ENCODE data around the gene LINGO1. TPM values are rescaled to one million over a fixed set of nuclear protein-coding genes. Genes with fewer than 3 reads are reported as not detected.
A peak's percentile ranks its signal among the peaks of the same experiment; 100 is the strongest.

The LINGO1 gene
- total RNA-seq, 2 experiments from 2014 or later = not detected

DNA sequence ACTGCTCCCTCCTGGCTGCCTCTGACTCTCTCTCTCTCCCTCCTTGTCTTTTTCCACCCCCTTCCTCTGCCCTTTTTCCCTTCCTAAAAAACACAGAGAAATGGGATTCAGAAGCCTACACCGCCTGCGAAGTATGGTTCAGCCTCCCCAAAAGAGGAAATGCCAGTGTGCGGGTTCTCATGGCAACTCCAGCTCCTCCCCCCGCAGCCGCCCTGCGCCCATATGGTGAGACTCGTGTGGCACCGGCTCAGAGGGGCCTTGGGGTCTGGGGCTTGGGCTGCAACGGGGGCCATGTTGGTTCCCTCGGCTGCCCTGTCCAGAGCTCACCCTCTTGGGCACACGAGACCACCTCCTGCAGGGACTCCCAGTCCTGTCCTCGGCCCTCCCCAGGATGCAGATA lies 23.6 kb upstream of the LINGO1 start:
- Histone ChIP-seq H3K79me2 (ENCODE audit: insufficient read depth, low read depth, low read length) (no peaks in the 10 kb centered on the region), H2AFZ (ENCODE audit: low read length) (no peak overlapping the region), H3K4me3 (ENCODE audit: low read depth, low read length, poor library complexity, severe bottlenecking) (no peak overlapping the region), H4K20me1 (ENCODE audit: insufficient read depth, low read length) (no peaks in the 10 kb centered on the region), H3K4me2 (ENCODE audit: low read length) (no peak overlapping the region), H3K9me3 (ENCODE audit: low read length) (no peaks in the 10 kb centered on the region), H3K9me2 (ENCODE audit: insufficient read depth, low read length) (no peaks in the 10 kb centered on the region), H3K27ac (ENCODE audit: low read depth, low read length, poor library complexity, severe bottlenecking) (no peak overlapping the region), H3K4me1 (ENCODE audit: insufficient read depth, low read length, poor library complexity, severe bottlenecking) (no peaks in the 10 kb centered on the region), H3K36me3 (ENCODE audit: insufficient read depth, low read length) (no peaks in the 10 kb centered on the region)
- POLR2A ChIA-PET = no interaction called here
- intact Hi-C loops (cut with micrococcal nuclease; ENCODE audit: unreplicated experiment) = no loop called here
- DNase-seq (ENCODE audit: low spot score) = no peak
- CTCF ChIA-PET (ENCODE audit: unreplicated experiment) = interaction anchor here (0.6 kb wide), 1 partner anchor 10 kb away, joined by 3 read pairs; no protein-coding TSS in a partner anchor
- BruUV-seq (replicated peaks) = no TSS peak
- no peak for TF ChIP-seq CTCF (conservative IDR thresholded peaks at IDR 0.05; ENCODE audit: low read length)

DNA sequence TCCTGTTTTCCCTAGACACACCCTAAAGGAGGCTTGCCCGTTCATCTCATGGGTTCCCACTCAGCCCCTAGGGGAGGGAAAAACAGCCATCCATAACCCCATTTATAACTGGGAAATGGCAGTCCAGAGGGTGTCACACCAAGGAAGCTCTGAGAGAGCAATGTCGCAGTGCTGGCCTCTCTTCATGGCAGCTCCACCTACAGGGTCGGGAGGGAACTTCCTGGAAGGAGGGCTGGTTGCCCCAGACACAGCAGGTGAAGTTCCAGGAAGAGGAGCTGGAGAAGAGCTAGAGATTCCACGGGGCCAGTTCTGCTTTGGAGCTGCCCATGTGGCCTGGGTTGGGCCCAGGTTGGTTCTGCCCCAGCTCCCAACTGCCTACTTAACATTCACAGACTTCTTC lies 22.3 kb upstream of the LINGO1 start:
- intact Hi-C loops (cut with micrococcal nuclease; ENCODE audit: unreplicated experiment) = no loop called here
- Histone ChIP-seq H3K4me2 (ENCODE audit: low read length) (no peak overlapping the region), H3K4me1 (ENCODE audit: insufficient read depth, low read length, poor library complexity, severe bottlenecking) (no peaks in the 10 kb centered on the region), H3K9me3 (ENCODE audit: low read length) (no peaks in the 10 kb centered on the region), H3K9me2 (ENCODE audit: insufficient read depth, low read length) (no peaks in the 10 kb centered on the region), H3K36me3 (ENCODE audit: insufficient read depth, low read length) (no peaks in the 10 kb centered on the region), H2AFZ (ENCODE audit: low read length) (no peak overlapping the region), H3K27ac (ENCODE audit: low read depth, low read length, poor library complexity, severe bottlenecking) (no peak overlapping the region), H4K20me1 (ENCODE audit: insufficient read depth, low read length) (no peaks in the 10 kb centered on the region), H3K79me2 (ENCODE audit: insufficient read depth, low read depth, low read length) (no peaks in the 10 kb centered on the region), H3K4me3 (ENCODE audit: low read depth, low read length, poor library complexity, severe bottlenecking) (no peak overlapping the region)
- CTCF ChIA-PET (ENCODE audit: unreplicated experiment) = interaction anchor here (0.5 kb wide), 1 partner anchor 129 kb away, joined by 3 read pairs; no protein-coding TSS in a partner anchor
- TF ChIP-seq CTCF (conservative IDR thresholded peaks at IDR 0.05; ENCODE audit: low read length) = peak; percentile 61
- no peak for TF ChIP-seq EZH2phosphoT487 (IDR thresholded peaks at IDR 0.05; ENCODE audit: borderline replicate concordance, low read depth, low read length)
- peak; percentile 10 for DNase-seq (ENCODE audit: low spot score)
- no TSS peak for BruUV-seq (replicated peaks)
- POLR2A ChIA-PET = interaction anchor here (0.6 kb wide), 1 partner anchor 8 kb away, joined by 3 read pairs; no protein-coding TSS in a partner anchor

- no peaks in the 10 kb centered on the region for H3K79me2 ChIP-seq (ENCODE audit: insufficient read depth, low read depth, low read length)
- CTCF ChIA-PET (ENCODE audit: unreplicated experiment) = no interaction called here
- TF ChIP-seq EZH2phosphoT487 (IDR thresholded peaks at IDR 0.05; ENCODE audit: borderline replicate concordance, low read depth, low read length) (no peak), CTCF (conservative IDR thresholded peaks at IDR 0.05; ENCODE audit: low read length) (no peak)
- no peaks in the 10 kb centered on the region for H4K20me1 ChIP-seq (ENCODE audit: insufficient read depth, low read length)
- DNase-seq (ENCODE audit: low spot score) = no peak
- no peak overlapping the region for H3K4me3 ChIP-seq (ENCODE audit: low read depth, low read length, poor library complexity, severe bottlenecking)
- no peak overlapping the region for H3K4me2 ChIP-seq (ENCODE audit: low read length)
- no peak overlapping the region for H2AFZ ChIP-seq (ENCODE audit: low read length)
- intact Hi-C loops (cut with micrococcal nuclease; ENCODE audit: unreplicated experiment) = no loop called here
- BruUV-seq (replicated peaks) = no TSS peak
- no peaks in the 10 kb centered on the region for H3K36me3 ChIP-seq (ENCODE audit: insufficient read depth, low read length)
- no peaks in the 10 kb centered on the region for H3K9me2 ChIP-seq (ENCODE audit: insufficient read depth, low read length)
- no peaks in the 10 kb centered on the region for H3K4me1 ChIP-seq (ENCODE audit: insufficient read depth, low read length, poor library complexity, severe bottlenecking)
- H3K9me3 ChIP-seq (ENCODE audit: low read length) = no peaks in the 10 kb centered on the region
- POLR2A ChIA-PET = no interaction called here
- H3K27ac ChIP-seq (ENCODE audit: low read depth, low read length, poor library complexity, severe bottlenecking) = no peak overlapping the region
Observed at GRCh38 chr15:77653832-77654480, 21.2 kb upstream of the LINGO1 start.
